Right lobe of liver (tissue), 4 donors: ENCODE results near the gene ZMYM1.

ENCODE experiments used
- POLR2A ChIP-seq: fragments of 450-650 bp; IDR thresholded peaks from one replicate; pipeline ENCODE4 v1.6.1; 2017; ENCODE audit warnings: antibody characterized with exemption, mild to moderate bottlenecking
- TF ChIP-seq, protein P1 (sequence below), 4 donors: fragments of 200-600 bp in 3 of 4; fragments of 450-650 bp in 1 of 4; IDR thresholded peaks; one replicate each; pipeline versions ENCODE4 v1.5.1 to v1.8.0; 2016 to 2022; ENCODE audit warnings: antibody characterized with exemption in 4 of 4, mild to moderate bottlenecking in 2 of 4
- donor health status: DM: no; HTN: no; CAD: no.
- donor health status: DM: no; HTN: no; CAD: no.
- donor health status: DM: no; HTN: yes; CAD: no.

DNA sequence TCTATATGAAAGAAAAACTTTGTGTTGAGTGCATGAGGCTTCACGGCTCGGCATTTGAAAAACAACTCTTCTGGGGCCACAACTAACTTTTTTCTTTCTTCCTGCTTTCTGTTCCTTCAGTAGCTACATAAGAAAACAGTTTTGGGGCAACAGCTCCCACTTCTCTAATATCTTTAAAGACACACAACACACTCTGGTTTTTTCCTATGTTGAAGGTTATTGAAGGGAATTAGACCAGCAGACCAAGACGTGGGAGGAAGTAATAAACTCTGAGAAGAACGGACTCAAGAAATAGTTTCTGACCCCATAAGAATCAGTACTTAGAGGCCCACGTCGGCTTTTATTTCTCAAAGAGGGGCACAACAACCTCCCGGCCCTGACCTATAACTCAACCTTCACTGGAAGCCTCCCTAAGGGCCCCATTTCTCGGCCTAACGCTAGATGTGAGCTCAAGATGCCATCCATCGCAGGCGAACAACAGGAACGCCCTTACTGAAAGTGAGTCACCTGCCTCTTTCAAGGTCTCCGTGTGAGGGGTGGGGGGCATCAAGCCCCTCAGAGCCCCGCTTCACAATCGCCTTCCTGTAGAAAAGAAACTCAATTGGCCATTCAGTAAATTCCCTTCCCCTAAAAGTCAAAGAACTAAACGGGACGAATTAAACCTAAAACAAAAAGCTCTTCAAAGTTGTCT is 48.3 kb upstream of the ZMYM1 start:
- TF ChIP-seq POLR2A, result no peak
- TF ChIP-seq, protein P1, sequence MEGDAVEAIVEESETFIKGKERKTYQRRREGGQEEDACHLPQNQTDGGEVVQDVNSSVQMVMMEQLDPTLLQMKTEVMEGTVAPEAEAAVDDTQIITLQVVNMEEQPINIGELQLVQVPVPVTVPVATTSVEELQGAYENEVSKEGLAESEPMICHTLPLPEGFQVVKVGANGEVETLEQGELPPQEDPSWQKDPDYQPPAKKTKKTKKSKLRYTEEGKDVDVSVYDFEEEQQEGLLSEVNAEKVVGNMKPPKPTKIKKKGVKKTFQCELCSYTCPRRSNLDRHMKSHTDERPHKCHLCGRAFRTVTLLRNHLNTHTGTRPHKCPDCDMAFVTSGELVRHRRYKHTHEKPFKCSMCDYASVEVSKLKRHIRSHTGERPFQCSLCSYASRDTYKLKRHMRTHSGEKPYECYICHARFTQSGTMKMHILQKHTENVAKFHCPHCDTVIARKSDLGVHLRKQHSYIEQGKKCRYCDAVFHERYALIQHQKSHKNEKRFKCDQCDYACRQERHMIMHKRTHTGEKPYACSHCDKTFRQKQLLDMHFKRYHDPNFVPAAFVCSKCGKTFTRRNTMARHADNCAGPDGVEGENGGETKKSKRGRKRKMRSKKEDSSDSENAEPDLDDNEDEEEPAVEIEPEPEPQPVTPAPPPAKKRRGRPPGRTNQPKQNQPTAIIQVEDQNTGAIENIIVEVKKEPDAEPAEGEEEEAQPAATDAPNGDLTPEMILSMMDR (IDR thresholded peaks at IDR 0.05), result no peak
